Umbilical cord (tissue), 2 donors: ENCODE results near the gene IPCEF1. TPM values are rescaled to one million over a fixed set of nuclear protein-coding genes. Genes with fewer than 3 reads are reported as not detected.

Experiments
- DNase-seq: peaks from one replicate; pipeline ENCODE4 v3.0.0-alpha.2; 2015; ENCODE audit warnings: low spot score
- total RNA-seq: library from RNA; depleted of rRNA; stranded (reverse); fragments of >200 nt; gene quantifications from one replicate; pipeline ENCODE4 v1.2.3, GENCODE V29; 2014; ENCODE audit warnings: low replicate concordance; ENCODE audit not compliant: insufficient read depth

IPCEF1 gene
- total RNA-seq, 1 donor from 2014 or later, result 4.1 TPM

DNA sequence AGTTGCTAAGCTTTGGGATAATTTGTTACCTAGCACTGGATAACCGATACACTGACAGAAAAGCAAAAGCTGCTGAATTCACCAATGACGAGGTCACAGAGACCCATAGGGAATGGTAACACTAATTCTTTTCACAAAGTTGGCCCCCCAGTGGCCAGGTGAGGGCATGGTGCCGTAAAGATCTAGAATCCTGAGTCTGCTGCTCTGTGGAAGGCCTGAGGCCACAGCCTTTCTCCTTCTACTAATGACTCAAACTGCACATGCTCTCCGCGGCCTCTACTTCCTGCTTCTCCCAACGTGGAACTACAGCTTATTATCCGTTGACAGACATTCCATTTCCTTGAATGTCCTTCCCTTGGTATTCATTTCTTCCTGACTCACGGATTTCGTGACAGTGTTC is 190.5 kb downstream of the IPCEF1 start:
- DNase-seq, result no peak

DNA sequence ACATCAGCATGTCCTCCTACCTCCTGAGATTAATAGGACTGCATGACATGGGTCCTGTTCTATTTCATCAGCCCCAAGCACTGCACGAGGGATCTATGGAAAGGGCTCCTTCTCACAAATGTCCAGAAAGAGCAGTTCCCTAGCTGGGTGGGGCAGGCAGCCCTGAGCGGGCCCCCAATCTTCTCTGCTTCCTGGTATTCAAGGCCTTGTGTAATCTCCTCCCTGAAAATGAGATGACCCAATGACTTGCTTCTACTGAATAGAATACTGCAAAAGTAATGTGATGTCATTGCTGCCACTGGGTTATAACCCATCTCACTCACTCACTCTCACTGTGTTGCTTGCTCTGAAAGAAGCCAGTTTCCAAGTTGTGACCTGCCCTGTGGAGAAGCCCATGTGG is 191.1 kb downstream of the IPCEF1 start:
- peak; percentile 36 for DNase-seq

DNA sequence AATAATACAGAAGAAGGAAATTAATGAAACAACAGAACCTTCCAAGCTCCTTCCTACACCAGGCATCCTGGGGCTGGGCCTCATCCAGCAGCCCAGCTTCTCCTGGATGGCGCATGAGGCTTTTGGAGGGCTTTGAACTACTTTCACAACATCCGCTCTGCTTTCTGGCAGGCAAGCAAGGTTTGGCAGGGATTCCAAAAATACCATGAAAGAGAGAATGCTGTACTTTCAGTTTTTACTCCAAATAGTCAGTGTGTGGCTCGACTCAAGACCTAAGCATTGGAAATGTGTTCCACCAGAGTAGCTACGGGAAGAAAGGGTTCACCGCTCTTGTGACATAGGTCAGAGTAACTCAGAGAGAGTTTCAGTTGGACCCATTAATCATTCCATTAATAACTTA is 192.2 kb downstream of the IPCEF1 start:
- DNase-seq, result peak; percentile 97

DNA sequence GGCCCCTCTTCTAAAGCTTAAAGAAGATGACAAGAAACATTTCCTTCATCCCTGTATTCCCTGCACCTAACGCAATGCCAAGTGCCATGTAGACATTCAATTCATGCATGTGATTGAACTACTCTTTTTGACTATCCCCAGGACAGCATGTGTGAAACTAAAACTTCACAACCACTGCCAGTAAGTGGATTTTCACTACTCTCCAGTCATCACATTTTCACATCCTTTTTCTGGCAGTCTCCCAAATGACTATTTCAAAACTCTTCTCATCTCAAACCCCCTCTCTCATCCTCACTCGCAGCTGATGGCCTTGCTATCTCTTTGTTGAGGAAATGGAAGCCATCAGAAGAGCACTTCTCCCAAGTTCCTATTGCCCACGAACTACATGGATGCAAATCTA is 194.9 kb downstream of the IPCEF1 start:
- peak; percentile 62 for DNase-seq

DNA sequence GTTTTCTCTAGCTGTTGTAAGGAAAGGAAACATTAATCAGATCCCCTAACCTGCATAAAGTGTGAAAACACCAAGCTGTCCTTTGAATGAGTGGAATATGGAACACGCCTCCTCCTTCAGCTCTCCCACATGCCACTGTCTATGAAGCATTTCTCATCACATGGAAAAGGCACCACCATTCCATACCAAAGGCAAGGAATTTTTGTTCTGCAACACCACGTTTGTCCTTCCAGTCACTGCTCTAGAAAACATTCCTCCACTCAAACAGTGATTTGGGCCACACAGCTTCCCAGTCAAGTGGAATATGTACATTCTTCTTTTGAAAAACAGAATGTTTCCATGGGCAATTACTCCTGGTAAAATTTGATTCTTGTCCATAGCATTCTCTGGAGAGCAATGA is 197.5 kb downstream of the IPCEF1 start:
- no peak for DNase-seq

DNA sequence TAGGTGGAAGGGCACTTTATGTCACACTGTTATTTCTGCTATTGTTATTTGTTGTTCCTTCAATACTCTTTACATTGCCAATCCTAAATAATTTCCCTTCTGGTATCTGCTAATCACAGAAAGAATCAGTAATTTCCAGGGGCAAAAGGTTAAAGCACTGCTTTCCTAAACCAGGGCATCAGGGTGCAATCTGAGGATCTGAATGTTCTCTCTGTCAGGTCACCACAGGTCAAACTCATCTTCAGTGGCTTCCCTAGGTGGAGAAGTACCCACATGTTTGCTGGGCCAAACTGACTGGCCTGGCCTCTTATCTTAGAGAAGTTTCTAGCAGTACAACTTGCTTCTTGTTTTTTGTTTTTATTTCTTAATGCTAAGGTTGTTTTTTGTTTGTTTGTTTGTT is 198.9 kb downstream of the IPCEF1 start:
- DNase-seq, result no peak

DNA sequence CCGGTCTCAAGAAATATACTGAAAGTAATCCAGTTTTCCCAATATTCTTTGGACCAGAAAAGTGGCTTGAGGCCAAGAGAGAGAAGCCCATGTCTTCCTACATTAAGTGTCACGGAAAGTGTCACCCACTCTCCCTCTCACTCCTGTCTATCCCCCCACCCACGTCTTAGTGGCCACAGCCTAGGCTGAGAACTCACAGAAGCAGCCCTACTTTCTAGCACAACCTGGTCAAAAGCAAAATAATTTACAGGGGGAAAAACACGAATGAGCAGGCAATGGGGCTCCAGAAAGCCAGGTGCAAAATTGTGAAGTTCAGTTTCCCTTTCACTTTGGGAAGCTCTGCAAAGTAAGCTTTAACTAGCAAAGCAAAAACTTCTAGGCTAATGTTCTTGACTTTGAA is 199.5 kb downstream of the IPCEF1 start:
- DNase-seq, result no peak

DNA sequence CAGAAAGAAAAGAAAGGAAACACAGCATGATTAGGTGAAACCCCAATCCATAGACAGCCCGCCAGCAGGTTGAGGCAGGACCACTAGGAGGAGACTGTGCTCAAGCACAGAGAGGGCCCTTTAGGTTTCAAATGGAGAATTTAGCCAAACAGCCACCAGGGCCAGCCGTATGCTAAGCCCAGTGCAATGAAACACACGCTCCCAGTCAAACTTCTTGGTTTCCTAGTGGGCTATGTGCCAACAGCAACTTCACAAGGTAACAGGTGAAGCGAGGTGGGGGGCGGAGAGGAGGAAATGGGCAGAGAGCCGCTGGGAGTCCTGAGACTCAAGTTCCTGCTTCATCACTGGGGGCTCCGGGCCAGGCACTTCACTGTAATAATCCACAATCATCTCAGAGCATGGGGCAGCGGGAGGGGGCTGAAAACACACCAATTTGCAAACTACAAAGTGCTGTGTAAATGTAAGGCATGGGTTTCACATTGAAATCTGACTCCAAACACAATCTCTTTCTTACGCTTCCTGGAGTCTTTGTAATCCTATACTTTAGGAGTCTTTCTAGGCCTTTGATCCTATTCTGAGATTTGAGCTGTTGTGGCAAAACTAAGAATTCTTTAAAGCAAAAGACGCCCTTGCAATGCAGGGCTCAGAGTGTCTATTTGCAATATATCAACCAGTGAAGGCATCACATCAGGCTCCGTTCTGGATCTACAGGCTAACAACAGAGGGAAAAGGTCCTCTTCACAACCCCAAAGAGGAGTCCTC is 200.3 kb downstream of the IPCEF1 start:
- peak; percentile 89 for DNase-seq

DNA sequence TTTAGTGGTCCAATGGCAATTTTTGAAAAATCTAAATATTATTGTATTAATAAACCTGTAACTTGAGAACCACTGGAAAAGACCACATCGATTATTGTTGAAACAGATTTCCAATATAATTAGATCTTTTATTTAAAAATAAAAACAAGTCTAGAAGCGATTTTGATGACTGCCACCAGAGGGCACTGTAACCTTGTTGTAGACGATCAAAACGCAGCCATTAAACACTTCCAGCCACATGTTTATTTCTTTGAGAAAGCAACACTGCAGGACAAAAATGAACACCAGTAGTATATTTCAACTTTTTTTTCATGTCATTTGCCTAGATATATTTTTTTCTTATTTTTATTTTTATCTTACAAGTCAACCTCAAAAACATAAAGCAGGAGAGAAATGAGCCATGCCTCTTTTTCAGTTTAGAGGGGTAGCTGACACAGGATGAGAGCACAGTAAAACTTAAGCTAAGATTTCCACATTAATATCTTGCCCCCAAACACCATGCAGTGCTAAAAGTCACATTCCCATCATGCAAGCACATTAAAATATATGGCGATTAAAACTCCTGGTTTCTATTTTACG is 202.1 kb downstream of the IPCEF1 start:
- DNase-seq, result peak; percentile 68

DNA sequence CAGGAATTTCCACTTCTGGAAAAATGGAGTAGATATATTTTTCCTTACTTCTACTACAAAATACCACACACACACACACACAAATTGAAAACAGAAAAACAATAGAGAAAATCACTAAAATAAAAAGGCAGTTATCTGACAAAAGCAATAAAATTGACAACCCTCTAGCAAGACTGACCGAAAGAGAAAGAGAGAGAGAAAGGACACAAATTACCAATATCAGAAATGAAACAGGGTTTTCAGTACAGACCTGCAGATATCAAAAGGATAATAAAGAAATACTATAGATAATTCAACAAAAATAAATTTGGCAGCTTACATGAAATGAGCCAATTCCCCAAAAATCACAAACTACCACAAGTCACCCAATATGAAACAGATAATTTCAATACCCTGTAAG is 212.8 kb downstream of the IPCEF1 start:
- DNase-seq, result no peak

DNA sequence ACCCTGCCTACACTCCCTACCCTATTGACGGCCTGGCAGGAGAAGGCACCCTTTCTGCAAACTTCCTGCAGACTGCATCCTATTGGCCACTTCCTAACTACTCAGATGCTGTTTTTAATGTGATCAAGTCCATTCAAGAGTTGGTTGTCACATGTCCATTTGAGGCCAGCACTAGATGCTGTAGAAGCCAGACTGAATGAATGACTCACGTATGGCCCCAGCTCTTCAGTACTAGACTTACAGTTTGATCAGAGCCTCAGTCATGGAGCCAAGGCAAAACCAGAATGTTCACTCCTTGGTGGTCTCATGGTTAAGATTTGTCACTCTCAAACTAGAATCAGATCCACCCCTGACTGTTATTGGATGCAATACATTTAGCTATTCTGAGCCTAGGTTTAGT is 215.9 kb downstream of the IPCEF1 start:
- DNase-seq, result no peak

DNA sequence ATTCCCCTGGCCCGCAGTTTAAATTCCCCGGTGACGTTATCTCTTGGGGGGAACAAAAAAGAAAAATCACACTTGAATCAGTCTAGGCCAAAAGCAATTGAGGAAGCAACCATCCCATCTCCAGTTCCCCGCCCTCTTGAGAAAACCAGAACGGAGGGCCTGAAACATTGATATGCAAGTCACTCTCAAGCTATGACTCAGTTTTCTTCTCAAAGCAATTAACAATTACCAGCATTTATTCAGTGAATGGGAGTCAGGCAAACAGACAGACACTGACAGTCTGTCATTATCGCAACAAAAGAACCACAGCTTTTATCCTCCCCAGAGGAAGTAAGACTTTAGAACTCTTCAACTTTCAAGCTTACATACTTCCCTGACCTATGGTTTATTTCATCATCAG is 216.7 kb downstream of the IPCEF1 start:
- no peak for DNase-seq

DNA sequence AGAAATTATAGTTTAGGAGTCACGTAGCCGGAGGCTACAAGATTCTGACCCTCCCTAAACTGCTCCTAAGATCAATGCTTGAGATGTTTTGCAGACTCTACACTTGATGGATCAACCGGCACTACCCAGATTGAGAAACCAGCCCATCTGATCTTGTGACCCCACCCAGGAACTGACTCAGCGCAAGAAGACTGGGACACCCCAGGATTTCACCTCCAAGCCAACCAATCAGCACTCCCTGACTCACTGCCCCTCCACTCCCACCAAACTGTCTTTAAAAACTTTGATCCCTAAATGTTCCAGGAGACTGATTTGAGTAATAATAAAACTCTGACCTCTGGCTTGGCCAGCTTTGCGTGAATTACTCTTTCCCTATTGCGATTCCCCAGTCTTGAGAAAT is 217.8 kb downstream of the IPCEF1 start:
- DNase-seq, result no peak

DNA sequence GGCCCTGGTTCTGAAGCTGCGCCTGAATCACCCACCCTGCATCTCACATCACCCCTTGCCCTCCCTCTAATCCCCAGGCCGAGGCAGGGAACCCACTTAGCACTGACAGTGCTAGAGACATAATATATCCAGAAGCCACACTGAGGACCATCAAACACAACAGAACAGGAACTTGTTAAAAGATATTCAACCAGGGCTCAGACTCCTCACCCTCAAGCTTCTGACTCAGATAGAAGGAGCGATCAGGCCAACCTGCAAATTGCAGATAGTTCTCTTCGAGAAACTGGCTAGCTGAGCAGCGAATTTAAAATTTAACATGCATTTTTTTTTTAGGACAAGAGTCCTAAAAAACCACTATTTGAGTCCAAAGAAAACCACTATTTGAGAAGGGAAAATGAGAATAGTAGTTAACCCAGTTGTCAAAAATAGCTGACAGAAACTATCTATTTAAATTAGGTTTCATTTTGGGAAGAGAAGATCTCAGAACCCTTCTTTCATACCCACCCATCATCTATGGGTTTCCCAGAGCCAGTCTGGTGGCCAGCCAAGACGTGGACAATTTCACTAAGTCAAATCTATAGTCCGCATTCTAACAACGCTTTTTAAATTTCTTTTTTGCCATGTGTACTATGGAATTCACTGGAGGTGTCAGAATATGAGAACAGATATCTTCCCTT is 222.0 kb downstream of the IPCEF1 start:
- no peak for DNase-seq

DNA sequence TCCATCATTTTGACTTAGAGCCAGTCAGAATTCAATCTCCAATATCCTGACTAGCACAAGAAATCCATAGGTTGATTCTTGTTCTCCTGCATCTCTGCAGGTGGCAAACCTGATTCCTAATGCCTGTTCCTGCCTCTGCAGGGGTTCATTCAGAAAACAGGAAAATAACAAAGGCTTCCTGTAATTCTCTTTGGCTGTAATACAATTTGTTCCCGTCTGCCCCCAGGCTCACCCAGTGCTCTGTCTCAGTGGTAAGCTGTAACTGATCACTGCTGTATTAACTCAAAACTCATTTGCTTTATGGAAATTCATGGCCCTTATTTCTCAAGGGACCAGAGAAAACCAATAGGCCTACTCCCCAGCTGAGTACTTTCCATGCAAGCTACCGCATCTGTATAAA is 228.9 kb downstream of the IPCEF1 start:
- no peak for DNase-seq

DNA sequence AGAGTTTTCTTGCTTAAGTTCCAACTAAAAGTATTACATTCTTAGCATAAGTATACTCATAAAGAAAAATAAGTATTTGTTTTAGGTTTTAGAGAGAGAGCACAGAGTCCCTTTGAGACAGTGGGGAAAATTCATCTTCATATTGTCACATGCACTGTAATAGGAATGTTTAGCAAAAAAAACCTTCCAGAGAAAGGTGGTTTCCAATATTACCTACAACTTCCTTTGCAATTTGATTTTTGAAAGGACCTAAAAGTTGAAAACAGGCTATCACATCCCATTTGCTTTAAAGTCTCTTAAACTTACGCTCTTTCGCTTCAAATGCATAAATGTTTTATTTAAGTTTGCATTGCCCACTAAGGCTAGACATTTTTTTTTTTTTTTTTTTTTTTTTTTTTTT is 231.2 kb downstream of the IPCEF1 start:
- no peak for DNase-seq

DNA sequence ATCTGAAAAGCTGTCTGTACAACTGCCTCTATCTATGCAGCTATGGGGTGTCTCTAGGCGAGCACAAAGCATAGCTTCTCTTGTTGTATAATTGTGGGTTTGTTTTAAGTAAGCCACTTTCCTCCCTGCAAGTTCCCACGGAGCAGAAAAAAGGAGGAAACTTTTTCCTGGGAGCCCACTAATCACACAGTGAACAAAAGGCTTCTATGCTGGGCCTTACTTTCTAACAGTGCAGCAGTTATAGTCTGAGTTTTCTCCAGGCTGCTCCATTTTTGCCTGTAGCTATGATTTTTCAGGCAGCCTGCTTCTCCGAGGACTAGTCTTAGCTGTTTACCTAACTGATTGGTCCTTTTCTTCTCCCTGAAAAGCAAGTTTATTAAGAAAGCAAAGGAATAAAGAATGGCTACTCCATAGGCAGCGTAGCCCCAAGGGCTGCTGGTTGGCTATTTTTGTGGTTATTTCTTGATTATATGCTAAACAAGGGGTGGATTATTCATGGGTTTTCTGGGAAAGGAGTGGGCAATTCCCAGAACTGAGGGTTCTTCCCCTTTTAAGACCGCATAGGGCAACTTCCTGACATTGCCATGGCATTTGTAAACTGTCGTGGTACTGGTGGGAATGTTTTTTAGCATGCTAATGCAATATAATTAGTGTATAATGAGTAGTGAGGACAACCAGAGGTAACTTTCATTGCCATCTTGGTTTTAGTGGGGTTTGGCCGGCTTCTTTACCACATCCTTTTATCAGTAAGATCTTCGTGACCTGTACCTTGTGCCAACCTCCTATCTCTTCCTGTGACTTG is 233.2 kb downstream of the IPCEF1 start:
- DNase-seq, result no peak

DNA sequence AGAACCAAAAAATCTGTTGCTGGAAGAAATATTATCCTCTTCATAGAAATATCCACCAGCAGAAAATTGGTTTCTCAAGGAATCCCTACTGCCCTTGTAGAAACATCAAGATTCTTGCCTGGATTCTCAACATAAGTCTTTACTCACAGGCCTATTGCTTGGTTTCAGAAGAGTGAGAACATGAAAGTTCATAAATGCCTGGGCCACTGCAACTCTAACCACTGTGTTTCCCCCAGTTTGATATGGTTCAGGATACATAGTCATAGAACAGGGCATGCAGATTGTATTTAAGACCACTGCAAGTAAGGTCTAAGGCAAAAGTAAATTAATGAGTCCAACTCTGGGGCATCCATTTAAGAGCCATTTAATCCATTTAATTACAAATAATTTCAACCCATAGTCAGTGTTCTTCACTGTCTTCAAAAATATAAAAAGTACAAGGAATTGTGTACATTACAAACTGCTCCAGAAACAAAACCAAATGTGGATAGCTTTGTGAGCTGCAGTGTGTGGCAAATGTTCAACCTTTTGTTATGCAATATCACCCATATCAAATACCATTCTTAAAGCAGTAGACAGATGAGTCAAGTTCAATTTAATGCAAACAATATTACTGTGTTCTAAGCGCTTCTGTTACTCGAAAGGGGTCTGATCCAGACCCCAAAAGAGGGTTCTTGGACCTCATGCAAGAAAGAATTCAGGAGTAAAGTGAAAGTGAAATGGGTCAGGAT is 234.2 kb downstream of the IPCEF1 start:
- no peak for DNase-seq

DNA sequence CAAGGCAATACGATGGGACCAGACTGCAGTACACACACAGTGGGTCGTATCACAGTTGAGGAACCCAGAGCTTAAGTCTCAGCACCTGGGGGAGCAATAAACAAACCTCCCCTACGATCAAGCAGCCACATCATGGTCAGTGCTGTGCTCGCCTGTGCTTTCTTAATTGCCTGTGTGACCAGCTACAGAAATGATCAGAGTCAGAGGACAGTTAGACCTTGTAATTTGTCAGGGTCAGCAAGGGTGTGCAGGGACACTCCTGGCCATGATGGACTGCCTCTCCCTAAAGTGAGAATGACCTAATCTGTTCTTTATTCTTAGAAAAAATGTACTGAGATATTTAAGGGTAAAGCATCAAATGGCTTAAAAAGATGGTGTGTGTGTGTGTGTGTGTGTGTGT is 239.1 kb downstream of the IPCEF1 start:
- no peak for DNase-seq

DNA sequence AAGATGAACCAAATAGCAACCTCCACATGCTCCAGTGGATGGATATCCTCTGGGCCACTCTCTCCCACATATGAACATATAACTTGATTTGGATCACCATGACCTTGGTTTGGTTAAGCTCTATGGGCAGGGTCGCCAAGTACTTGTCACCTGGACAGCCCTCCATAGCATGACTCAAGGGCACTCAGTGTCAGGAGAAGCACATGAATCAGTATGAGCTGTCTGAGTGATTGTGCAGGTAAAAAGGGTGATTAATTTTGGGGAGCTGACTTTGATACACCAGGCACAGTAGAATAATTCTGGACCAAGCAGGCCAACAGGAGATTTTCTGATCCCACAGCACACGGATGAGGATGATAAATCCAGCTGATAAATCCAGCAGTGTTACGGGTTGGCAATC is 243.2 kb downstream of the IPCEF1 start:
- no peak for DNase-seq

DNA sequence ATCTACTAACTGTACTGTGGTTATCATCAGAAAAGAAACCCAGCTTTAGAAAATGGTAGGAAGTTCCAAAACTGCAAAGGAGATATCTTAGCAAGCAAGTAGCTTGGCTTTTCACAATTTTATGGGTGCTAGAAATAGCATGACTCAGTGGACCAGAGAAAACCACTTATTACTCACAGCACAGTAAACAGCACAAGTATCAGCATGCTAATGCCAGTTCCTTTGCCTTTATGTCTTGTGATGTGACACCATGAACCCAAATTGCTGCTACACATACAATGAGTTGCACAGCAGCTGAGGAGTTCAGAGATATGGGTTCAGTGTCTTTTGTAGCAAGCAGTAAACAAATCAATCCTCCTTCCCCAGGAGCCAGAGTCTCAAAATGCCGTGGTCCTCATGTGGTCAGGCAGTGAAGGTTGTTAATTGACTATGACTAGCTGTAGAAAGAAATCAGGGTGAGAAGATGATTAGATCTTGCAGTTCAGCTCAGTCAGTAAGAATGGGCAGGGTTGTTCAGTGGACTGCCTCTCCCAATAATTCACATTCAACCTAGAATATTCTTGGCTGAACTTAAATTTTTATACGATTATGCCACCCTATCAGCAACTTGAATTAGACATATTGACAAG is 244.3 kb downstream of the IPCEF1 start:
- no peak for DNase-seq
